Keratinocyte (primary cell): ENCODE results near the gene TENT4A. TPM values are rescaled to one million over a fixed set of nuclear protein-coding genes. Genes with fewer than 3 reads are reported as not detected.

Experiments used
- DNase-seq: peaks from one replicate; pipeline ENCODE4 v3.0.0-alpha.2; 2011; ENCODE audit warnings: low read depth, missing footprints, low spot score
- FAIRE-seq: peaks from 2 replicates; lab custom pipeline; 2011; peaks lifted over from hg19 to GRCh38; lab: Jason Lieb, UNC
- H2AFZ ChIP-seq: 2 replicates; pipeline ENCODE4 v1.6.0; 2012; ENCODE audit warnings: low read length, control low read depth, inconsistent platforms; ENCODE audit not compliant: control insufficient read depth
- H3K27ac ChIP-seq: 2 replicates; pipeline ENCODE4 v1.5.1; 2011; ENCODE audit warnings: low read length; ENCODE audit not compliant: control insufficient read depth, insufficient read depth
- H3K27me3 ChIP-seq: 3 replicates; pipeline ENCODE4 v1.6.0; 2011; ENCODE audit warnings: low read length; ENCODE audit not compliant: control insufficient read depth, insufficient read depth; ENCODE audit errors: extremely low read depth
- H3K36me3 ChIP-seq, 2 experiments: 2 replicates in 1 of 2; 3 replicates in 1 of 2; pipeline ENCODE4 v1.5.1; 2011; ENCODE audit warnings: low read length in 2 of 2, mild to moderate bottlenecking in 1 of 2; ENCODE audit not compliant: control insufficient read depth in 2 of 2, insufficient read depth in 2 of 2; ENCODE audit errors: extremely low read depth in 1 of 2
- H3K4me1 ChIP-seq: 3 replicates; pipeline ENCODE4 v1.5.1; 2011; ENCODE audit warnings: low read length; ENCODE audit not compliant: control insufficient read depth, insufficient read depth; ENCODE audit errors: extremely low read depth
- H3K4me2 ChIP-seq: 3 replicates; pipeline ENCODE4 v1.6.0; 2011; ENCODE audit warnings: low read depth, low read length; ENCODE audit not compliant: control insufficient read depth, insufficient read depth; ENCODE audit errors: extremely low read depth
- H3K4me3 ChIP-seq, 3 experiments: fragments of 200-600 bp in 1 of 3; sonication (generic) in 1 of 3; 2 replicates in 2 of 3; 3 replicates in 1 of 3; pipeline ENCODE4 v1.5.1; 2011 to 2016; ENCODE audit warnings: low read length in 3 of 3, mild to moderate bottlenecking in 3 of 3, control low read depth in 2 of 3, inconsistent platforms in 1 of 3, low read depth in 1 of 3, mixed read lengths in 1 of 3, mixed run types in 1 of 3, moderate library complexity in 1 of 3; ENCODE audit not compliant: control insufficient read depth in 2 of 3, insufficient read depth in 2 of 3; ENCODE audit errors: extremely low read depth in 1 of 3
- H3K79me2 ChIP-seq: 2 replicates; pipeline ENCODE4 v1.6.0; 2012; ENCODE audit warnings: low read length; ENCODE audit not compliant: control insufficient read depth, insufficient read depth
- H3K9ac ChIP-seq: 3 replicates; pipeline ENCODE4 v1.6.0; 2011; ENCODE audit warnings: low read length; ENCODE audit not compliant: control insufficient read depth, insufficient read depth; ENCODE audit errors: extremely low read depth
- H3K9me1 ChIP-seq: 3 replicates; pipeline ENCODE4 v1.6.0; 2011; ENCODE audit warnings: low read length; ENCODE audit not compliant: control insufficient read depth, insufficient read depth; ENCODE audit errors: extremely low read depth
- H3K9me3 ChIP-seq: 2 replicates; pipeline ENCODE4 v1.5.1; 2012; ENCODE audit warnings: low read depth, low read length; ENCODE audit not compliant: control insufficient read depth
- H4K20me1 ChIP-seq: 3 replicates; pipeline ENCODE4 v1.6.0; 2011; ENCODE audit warnings: low read length; ENCODE audit not compliant: control insufficient read depth, insufficient read depth; ENCODE audit errors: extremely low read depth
- CTCF ChIP-seq, 3 experiments: IDR thresholded peaks in 1 of 3; conservative IDR thresholded peaks in 1 of 3; optimal IDR thresholded peaks in 1 of 3; 2 replicates in 2 of 3; 3 replicates in 1 of 3; pipeline versions ENCODE3 to v1.5.1; 2011; ENCODE audit warnings: low read length in 3 of 3, mild to moderate bottlenecking in 3 of 3, moderate library complexity in 2 of 3, control low read depth in 1 of 3, inconsistent platforms in 1 of 3; ENCODE audit not compliant: insufficient read depth in 2 of 3; ENCODE audit errors: extremely low read depth in 1 of 3
- EZH2 ChIP-seq: IDR thresholded peaks from one replicate; pipeline ENCODE4 v1.6.1; 2012; ENCODE audit warnings: inconsistent platforms, mild to moderate bottlenecking, low read length, moderate library complexity
- dilution Hi-C: fragments of 300-500 bp; cut with MboI; formaldehyde crosslinking; loops from one replicate; pipeline ENCODE4 v1.7.0; 2020; ENCODE audit warnings: low sequenced_read_pairs; ENCODE audit not compliant: extremely low pct_ligation_motif_present
- polyA plus RNA-seq, 5 experiments: library from polyadenylated mRNA; depleted of rRNA in 3 of 5; stranded (reverse) in 3 of 5; stranded (forward) in 1 of 5; unstranded in 1 of 5; fragments of >200 nt; gene quantifications; 1 replicate in 1 of 5; 2 replicates in 3 of 5; 3 replicates in 1 of 5; pipeline versions ENCODE4 v1.2.1 to v1.2.3, GENCODE V29; 2011 to 2012; ENCODE audit warnings: missing spikeins in 2 of 5, low read depth in 1 of 5, low replicate concordance in 1 of 5

Gene TENT4A
- polyA plus RNA-seq, 1 donor (not counting 4 experiments of a cell fraction or from before 2014, with no cell fraction given), result 5.9 TPM

DNA sequence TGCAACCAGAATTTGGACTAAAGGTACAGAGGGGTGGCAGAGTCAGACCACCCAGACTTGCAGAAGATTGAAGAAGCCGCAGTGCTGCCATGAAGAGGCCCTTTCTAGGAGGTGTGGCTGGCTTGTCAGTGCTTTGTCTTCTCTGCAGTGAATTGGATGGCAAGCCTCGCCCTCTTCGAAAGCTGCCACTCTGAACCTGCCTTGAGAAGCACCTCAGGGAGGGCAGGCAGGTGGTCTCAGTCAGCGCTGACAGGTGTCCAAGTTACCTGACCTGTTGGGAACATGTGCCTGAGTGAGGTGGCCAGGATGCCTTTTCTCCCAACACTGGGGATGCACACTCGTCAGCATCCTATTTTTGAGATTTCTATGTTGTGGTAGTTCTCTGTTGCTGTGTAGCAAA lies 6.2 kb downstream of the TENT4A start:
- peaks cover 9% of the 10 kb centered on the region for H3K4me1 ChIP-seq
- FAIRE-seq (no peak), DNase-seq (no peak)
- peaks cover 99% of the 10 kb centered on the region for H3K79me2 ChIP-seq
- no peak overlapping the region for H2AFZ ChIP-seq
- dilution Hi-C loops, result no loop called here
- H3K9me1 ChIP-seq, result peaks cover 7% of the 10 kb centered on the region
- no peaks in the 10 kb centered on the region for H3K27me3 ChIP-seq
- TF ChIP-seq CTCF (optimal IDR thresholded peaks at IDR 0.05 in 1 of 3, IDR thresholded peaks at IDR 0.05 in 1 of 3, conservative IDR thresholded peaks at IDR 0.05 in 1 of 3; ENCODE audit: extremely low read depth in 1 of 3, insufficient read depth in 2 of 3, low read length in 3 of 3), result no peak
- no peak for TF ChIP-seq EZH2
- no peak overlapping the region for H3K9ac ChIP-seq
- H3K27ac ChIP-seq, result no peak overlapping the region
- H3K36me3 ChIP-seq, result peaks cover 4 to 13% of the 10 kb centered on the region in 2 experiments
- H4K20me1 ChIP-seq, result peaks cover 39% of the 10 kb centered on the region
- no peak overlapping the region for H3K4me2 ChIP-seq
- H3K9me3 ChIP-seq, result no peaks in the 10 kb centered on the region
- H3K4me3 ChIP-seq, result no peak overlapping the region

- no peak for TF ChIP-seq CTCF (optimal IDR thresholded peaks at IDR 0.05 in 1 of 3, IDR thresholded peaks at IDR 0.05 in 1 of 3, conservative IDR thresholded peaks at IDR 0.05 in 1 of 3; ENCODE audit: extremely low read depth in 1 of 3, insufficient read depth in 2 of 3, low read length in 3 of 3)
- no peak for TF ChIP-seq EZH2
- H3K9ac ChIP-seq, result no peak overlapping the region
- H3K4me2 ChIP-seq, result no peak overlapping the region
- FAIRE-seq, result no peak
- H3K27ac ChIP-seq, result no peak overlapping the region
- peaks cover 98% of the 10 kb centered on the region for H3K79me2 ChIP-seq
- dilution Hi-C loops, result no loop called here
- H4K20me1 ChIP-seq, result peaks cover 39% of the 10 kb centered on the region
- peaks cover 9% of the 10 kb centered on the region for H3K4me1 ChIP-seq
- no peak overlapping the region for H3K4me3 ChIP-seq
- no peaks in the 10 kb centered on the region for H3K27me3 ChIP-seq
- H3K9me1 ChIP-seq, result peaks cover 7% of the 10 kb centered on the region
- DNase-seq, result no peak
- no peak overlapping the region for H2AFZ ChIP-seq
- peaks cover 4 to 16% of the 10 kb centered on the region in 2 experiments for H3K36me3 ChIP-seq
- H3K9me3 ChIP-seq, result no peaks in the 10 kb centered on the region
Measured at GRCh38 chr5:6719896-6720560, 6.8 kb downstream of the TENT4A start.
